Testis (tissue), 3 donors: ENCODE measurements around the gene COPZ1. TPM values are rescaled to one million over a fixed set of nuclear protein-coding genes. Genes with fewer than 3 reads are reported as not detected.
A peak's percentile ranks its signal among the peaks of the same experiment; 100 is the strongest.

Source experiments
- DNase-seq: peaks from one replicate; pipeline ENCODE4 v3.0.0-alpha.2; 2019
- H3K27ac ChIP-seq, 2 donors: fragments of 200-600 bp; sonication (generic); one replicate each; pipeline ENCODE4 v1.5.1; 2019
- H3K27me3 ChIP-seq: fragments of 200-600 bp; sonication (generic); one replicate; pipeline ENCODE4 v1.5.1; 2019
- H3K36me3 ChIP-seq: fragments of 200-600 bp; sonication (generic); one replicate; pipeline ENCODE4 v1.5.1; 2017; ENCODE audit warnings: low read depth; ENCODE audit errors: missing control alignments
- H3K4me1 ChIP-seq: fragments of 200-600 bp; sonication (generic); one replicate; pipeline ENCODE4 v1.5.1; 2019
- H3K4me3 ChIP-seq, 2 donors: fragments of 200-600 bp; sonication (generic); one replicate each; pipeline ENCODE4 v1.5.1; 2017 to 2019
- H3K9me3 ChIP-seq: fragments of 200-600 bp; sonication (generic); one replicate; pipeline ENCODE4 v1.5.1; 2017
- POLR2A ChIP-seq: fragments of 450-650 bp; IDR thresholded peaks from one replicate; pipeline ENCODE4 v1.6.1; 2017; ENCODE audit warnings: antibody characterized with exemption, mild to moderate bottlenecking, moderate library complexity
- WGBS, 2 donors: methylation state at CpG; one replicate each; pipeline ENCODE4 v1.1.5; 2018; 5-methylcytosine and 5-hydroxymethylcytosine counted together
- intact Hi-C: fragments of 100-400 bp; cut with DNase I; formaldehyde crosslinking; loops from one replicate; pipeline ENCODE4 v1.15.1; 2023; ENCODE audit warnings: low total_unique reads
- polyA plus RNA-seq: library from polyadenylated mRNA; stranded (reverse); fragments of 350-450 nt; fragmentation: Illumina TruSeq; extraction: RNeasy Lipid Tissue Mini Kit (QIAGEN cat#74804); gene quantifications from one replicate; pipeline ENCODE4 v1.2.3, GENCODE V29; 2014; ENCODE audit warnings: low read depth, low replicate concordance; ENCODE audit not compliant: insufficient read depth
- total RNA-seq, 2 donors: library from RNA; depleted of rRNA; stranded (reverse); fragments of >200 nt; gene quantifications; one replicate each; pipeline ENCODE4 v1.2.3, GENCODE V29; 2016
- TF ChIP-seq, protein P1 (sequence below), 3 experiments: fragments of 450-650 bp in 2 of 3; fragments of 200-600 bp in 1 of 3; sonication (generic) in 1 of 3; IDR thresholded peaks; one replicate each; pipeline ENCODE4 v1.5.1; 2016 to 2019; ENCODE audit warnings: antibody characterized with exemption in 3 of 3, mild to moderate bottlenecking in 2 of 3, moderate library complexity in 1 of 3

COPZ1 gene
- total and polyA plus RNA-seq, 3 donors from 2014 or later: 45.9 to 123 (median 63.9) TPM

DNA sequence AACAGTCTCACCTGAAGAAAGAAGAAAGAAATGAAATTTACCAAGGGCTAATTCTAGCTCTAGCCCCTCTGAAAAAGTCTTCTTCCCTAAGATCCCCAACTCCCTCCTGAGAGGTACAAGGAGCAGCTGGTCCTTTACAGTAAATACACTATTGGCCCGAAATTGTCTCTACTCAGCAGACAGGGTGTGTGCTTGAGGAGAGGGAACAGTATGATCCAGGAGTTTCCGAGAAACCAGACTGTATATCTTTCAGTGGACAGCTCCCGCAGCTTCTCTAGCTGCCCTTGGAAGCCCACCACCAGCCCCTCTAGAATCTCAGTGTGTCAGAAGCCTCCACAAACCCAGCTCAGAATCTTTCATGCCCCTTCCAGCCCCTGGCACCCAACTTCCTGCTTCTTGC, 31.3 kb downstream of the COPZ1 start:
- Histone ChIP-seq H3K36me3 (no peaks in the 10 kb centered on the region), H3K4me1 (peaks cover 73% of the 10 kb centered on the region), H3K4me3 (no peak overlapping the region), H3K27ac (peak overlapping the region; percentile 55 to 95), H3K9me3 (no peaks in the 10 kb centered on the region), H3K27me3 (no peaks in the 10 kb centered on the region)
- TF ChIP-seq, protein P1, sequence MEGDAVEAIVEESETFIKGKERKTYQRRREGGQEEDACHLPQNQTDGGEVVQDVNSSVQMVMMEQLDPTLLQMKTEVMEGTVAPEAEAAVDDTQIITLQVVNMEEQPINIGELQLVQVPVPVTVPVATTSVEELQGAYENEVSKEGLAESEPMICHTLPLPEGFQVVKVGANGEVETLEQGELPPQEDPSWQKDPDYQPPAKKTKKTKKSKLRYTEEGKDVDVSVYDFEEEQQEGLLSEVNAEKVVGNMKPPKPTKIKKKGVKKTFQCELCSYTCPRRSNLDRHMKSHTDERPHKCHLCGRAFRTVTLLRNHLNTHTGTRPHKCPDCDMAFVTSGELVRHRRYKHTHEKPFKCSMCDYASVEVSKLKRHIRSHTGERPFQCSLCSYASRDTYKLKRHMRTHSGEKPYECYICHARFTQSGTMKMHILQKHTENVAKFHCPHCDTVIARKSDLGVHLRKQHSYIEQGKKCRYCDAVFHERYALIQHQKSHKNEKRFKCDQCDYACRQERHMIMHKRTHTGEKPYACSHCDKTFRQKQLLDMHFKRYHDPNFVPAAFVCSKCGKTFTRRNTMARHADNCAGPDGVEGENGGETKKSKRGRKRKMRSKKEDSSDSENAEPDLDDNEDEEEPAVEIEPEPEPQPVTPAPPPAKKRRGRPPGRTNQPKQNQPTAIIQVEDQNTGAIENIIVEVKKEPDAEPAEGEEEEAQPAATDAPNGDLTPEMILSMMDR (IDR thresholded peaks at IDR 0.05): no peak
- TF ChIP-seq POLR2A: no peak
- 43 to 51% methylated on average over 3 of the region's 3 CpGs for WGBS, 2 donors
- peak; percentile 54 for DNase-seq
- intact Hi-C loops: no loop called here

DNA sequence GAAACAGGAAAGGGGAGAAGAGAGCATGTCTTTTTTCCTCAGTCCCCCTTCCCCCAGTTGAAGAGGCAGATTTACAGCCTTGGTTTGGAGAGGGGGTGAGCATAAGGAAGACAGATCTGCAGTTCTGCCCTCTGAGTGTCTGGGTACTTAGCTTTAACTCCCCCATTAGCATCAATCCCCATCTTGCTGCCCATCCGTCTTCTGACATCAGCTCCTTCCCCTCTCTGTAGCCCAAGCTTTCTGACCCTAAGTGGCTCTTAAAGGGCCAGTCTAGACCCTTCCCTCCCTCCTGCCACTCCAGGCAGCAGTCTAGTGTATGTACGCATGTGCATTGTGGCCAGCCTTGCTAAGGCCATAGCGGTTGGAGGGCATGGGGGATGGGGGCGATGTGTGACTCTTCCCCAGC, 32.0 kb downstream of the COPZ1 start:
- TF ChIP-seq POLR2A: no peak
- TF ChIP-seq, protein P1 (IDR thresholded peaks at IDR 0.05): no peak
- Histone ChIP-seq H3K4me3 (no peak overlapping the region), H3K27me3 (no peaks in the 10 kb centered on the region), H3K36me3 (no peaks in the 10 kb centered on the region), H3K4me1 (peaks cover 66% of the 10 kb centered on the region), H3K27ac (peak overlapping the region; percentile 12 to 95), H3K9me3 (no peaks in the 10 kb centered on the region)
- intact Hi-C loops: no loop called here
- no peak for DNase-seq
- 75 to 88% methylated on average over 4 of the region's 4 CpGs for WGBS, 2 donors

DNA sequence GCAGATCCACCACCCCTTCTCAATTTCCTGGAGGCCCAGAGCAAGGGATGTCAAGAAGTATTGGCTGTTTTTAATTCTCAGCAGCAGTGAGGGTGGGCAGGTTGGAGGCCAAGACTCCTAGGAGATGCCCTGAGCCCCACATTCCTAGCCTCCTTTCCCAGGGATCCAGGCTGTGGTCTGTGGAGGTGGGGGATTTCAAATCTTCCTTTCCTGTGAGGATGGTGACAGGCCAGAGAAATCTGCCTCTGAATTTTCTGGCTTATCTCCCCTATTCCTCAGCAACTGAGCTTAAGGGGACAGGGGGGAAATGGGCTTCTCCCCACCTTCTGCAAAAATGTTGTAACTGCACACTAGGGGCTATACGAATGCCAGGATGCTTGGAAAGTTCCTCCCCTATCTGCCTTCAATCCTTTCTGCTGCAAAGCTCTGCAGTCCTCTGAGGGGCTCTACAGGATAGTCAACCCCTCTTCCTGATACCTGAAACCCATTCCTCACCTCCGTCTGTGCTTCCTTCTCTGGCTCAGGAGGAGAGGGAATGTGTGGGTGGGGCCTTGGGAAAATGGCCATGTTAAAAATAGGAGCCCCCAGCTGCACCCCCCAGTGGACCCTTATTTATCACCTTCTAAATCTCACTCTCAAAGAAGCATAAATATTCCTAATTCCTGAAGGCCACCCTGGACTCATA, 32.7 kb downstream of the COPZ1 start:
- Histone ChIP-seq H3K4me3 (no peak overlapping the region), H3K4me1 (peaks cover 59% of the 10 kb centered on the region)
- intact Hi-C loops: no loop called here

DNA sequence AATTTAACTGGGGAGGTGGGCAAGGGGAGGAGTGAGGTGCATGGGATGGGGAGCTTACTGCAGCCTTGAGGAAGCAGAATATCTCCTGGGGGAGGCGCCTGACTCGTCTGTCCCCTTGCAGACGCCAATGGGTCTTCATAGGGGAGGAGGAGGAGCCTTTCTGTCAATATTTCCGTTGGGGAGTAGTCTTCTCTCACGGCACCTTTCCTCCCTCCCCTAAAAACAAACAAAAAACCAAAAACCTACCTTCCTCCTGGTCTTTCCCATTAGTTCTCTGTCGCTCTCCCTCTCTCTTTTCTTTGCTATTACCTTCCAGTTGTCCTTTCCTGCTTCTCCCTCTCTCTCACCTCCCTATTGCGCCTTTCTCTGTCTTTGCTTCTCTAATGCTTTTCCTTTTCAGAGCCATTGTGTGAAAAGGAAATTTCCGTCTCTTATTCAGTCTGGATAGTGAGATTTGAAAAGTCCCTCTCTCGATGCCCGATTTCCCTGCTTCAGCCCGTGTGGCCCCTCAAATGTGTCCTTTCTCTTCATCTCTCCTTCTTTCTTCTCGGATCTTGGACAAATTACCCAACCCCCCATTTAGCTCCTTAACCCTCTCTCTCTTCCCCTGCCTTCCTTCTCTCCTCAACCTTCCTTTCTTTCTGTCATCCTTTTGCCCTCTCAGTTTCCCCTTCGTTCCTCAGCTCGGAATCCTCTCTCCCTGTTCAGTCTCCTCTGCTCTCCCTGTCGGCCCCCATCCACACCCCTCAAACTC, 33.4 kb downstream of the COPZ1 start:
- Histone ChIP-seq H3K36me3 (no peaks in the 10 kb centered on the region), H3K4me1 (peaks cover 52% of the 10 kb centered on the region), H3K9me3 (no peaks in the 10 kb centered on the region), H3K27ac (peak overlapping the region; percentile 91 to 95), H3K4me3 (peak overlapping the region; percentile 60 to 70), H3K27me3 (no peaks in the 10 kb centered on the region)
- intact Hi-C loops: no loop called here
- TF ChIP-seq, protein P1 (IDR thresholded peaks at IDR 0.05): peak in 1 of 3 experiments; percentile 13
- no peak for TF ChIP-seq POLR2A
- no peak for DNase-seq
- WGBS, 2 donors: 7% methylated on average over 15 of the region's 15 CpGs

More for the DNA sequence above, 32.7 kb downstream of the COPZ1 start:
- DNase-seq: no peak
- no peak for TF ChIP-seq POLR2A
- TF ChIP-seq, protein P1 (IDR thresholded peaks at IDR 0.05): no peak
- Histone ChIP-seq H3K36me3 (no peaks in the 10 kb centered on the region), H3K27me3 (no peaks in the 10 kb centered on the region), H3K27ac (peak overlapping the region; percentile 91 to 95), H3K9me3 (no peaks in the 10 kb centered on the region)
- WGBS, 2 donors: 31 to 48% methylated on average over 2 of the region's 2 CpGs
